GM12892 (cell line): Measurements from ENCODE around the gene SKIL.

Experiments used
- POLR2A ChIP-seq: IDR thresholded peaks from 2 replicates; pipeline ENCODE4 v1.6.1; 2011; ENCODE audit warnings: low read depth, low read length, control low read depth
- POLR2AphosphoS5 ChIP-seq: IDR thresholded peaks from 2 replicates; pipeline ENCODE4 v1.6.1; 2011; ENCODE audit warnings: low read depth, low read length, control low read depth

GRCh38 chr3:170431054-170431453 is 73.5 kb downstream of the SKIL start:
- TF ChIP-seq POLR2A: no peak
- no peak for TF ChIP-seq POLR2AphosphoS5
